Osteoblast (primary cell): ENCODE measurements around the gene IER5L. TPM values are rescaled to one million over a fixed set of nuclear protein-coding genes. Genes with fewer than 3 reads are reported as not detected.

Experiments
- DNase-seq: peaks from one replicate; pipeline ENCODE4 v3.0.0; 2011; ENCODE audit warnings: low spot score, mixed read lengths; ENCODE audit not compliant: insufficient read length; ENCODE audit errors: missing footprints
- H2AFZ ChIP-seq: 2 replicates; pipeline ENCODE4 v1.6.0; 2011; ENCODE audit warnings: mild to moderate bottlenecking, low read length
- H3K27ac ChIP-seq: 2 replicates; pipeline ENCODE4 v1.5.1; 2011; ENCODE audit warnings: mild to moderate bottlenecking, low read depth, low read length, moderate library complexity
- H3K27me3 ChIP-seq: 2 replicates; pipeline ENCODE4 v1.6.0; 2012; ENCODE audit warnings: mild to moderate bottlenecking, control low read depth, inconsistent platforms, low read length, moderate library complexity; ENCODE audit not compliant: insufficient read depth
- H3K36me3 ChIP-seq: 2 replicates; pipeline ENCODE4 v1.5.1; 2011; ENCODE audit warnings: mild to moderate bottlenecking, low read length, control low read depth, moderate library complexity; ENCODE audit not compliant: insufficient read depth
- H3K4me1 ChIP-seq: 2 replicates; pipeline ENCODE4 v1.5.1; 2011; ENCODE audit warnings: mild to moderate bottlenecking, low read length, control low read depth, moderate library complexity; ENCODE audit not compliant: insufficient read depth
- H3K4me2 ChIP-seq: 2 replicates; pipeline ENCODE4 v1.6.0; 2011; ENCODE audit warnings: mild to moderate bottlenecking, low read length; ENCODE audit not compliant: insufficient read depth
- H3K4me3 ChIP-seq: fragments of 200-600 bp; sonication (generic); 3 replicates; pipeline ENCODE4 v1.5.1; 2012; ENCODE audit warnings: mild to moderate bottlenecking, low read length, inconsistent platforms; ENCODE audit not compliant: insufficient read depth
- H3K79me2 ChIP-seq: 2 replicates; pipeline ENCODE4 v1.6.0; 2012; ENCODE audit warnings: mild to moderate bottlenecking, low read length, control low read depth, inconsistent platforms; ENCODE audit not compliant: insufficient read depth
- H3K9me3 ChIP-seq: 2 replicates; pipeline ENCODE4 v1.5.1; 2011; ENCODE audit warnings: low read depth, low read length, control low read depth
- H4K20me1 ChIP-seq: 2 replicates; pipeline ENCODE4 v1.6.0; 2012; ENCODE audit warnings: mild to moderate bottlenecking, low read length, control low read depth; ENCODE audit not compliant: insufficient read depth
- CTCF ChIP-seq: IDR thresholded peaks from 2 replicates; pipeline ENCODE4 v1.5.1; 2011; ENCODE audit warnings: mild to moderate bottlenecking, low read depth, low read length, moderate library complexity; ENCODE audit errors: extremely low read depth
- total RNA-seq: library from RNA; depleted of rRNA; stranded (reverse); fragments of >200 nt; gene quantifications from 2 replicates; pipeline ENCODE4 v1.2.3, GENCODE V29; 2012

IER5L gene
- total RNA-seq, 1 donor, result 86.1 TPM

GRCh38 chr9:129128689-129129088 lies 49.4 kb downstream of the IER5L start:
- Histone ChIP-seq H3K9me3 (no peaks in the 10 kb centered on the region), H3K4me1 (peaks cover 22% of the 10 kb centered on the region), H3K4me3 (no peak overlapping the region), H3K4me2 (no peak overlapping the region), H3K27me3 (no peaks in the 10 kb centered on the region), H2AFZ (no peak overlapping the region), H3K27ac (no peak overlapping the region), H4K20me1 (no peaks in the 10 kb centered on the region), H3K79me2 (peaks cover 5% of the 10 kb centered on the region), H3K36me3 (peaks cover 52% of the 10 kb centered on the region)
- TF ChIP-seq CTCF, result no peak
- DNase-seq, result no peak

- no peak overlapping the region for H3K4me2 ChIP-seq
- no peak for DNase-seq
- no peak for TF ChIP-seq CTCF
Measured at GRCh38 chr9:129126749-129127618, 51.1 kb downstream of the IER5L start.

More at GRCh38 chr9:129126749-129127618, 51.1 kb downstream of the IER5L start:
- Histone ChIP-seq H3K36me3 (peaks cover 50% of the 10 kb centered on the region), H3K4me3 (no peak overlapping the region), H3K4me1 (peaks cover 22% of the 10 kb centered on the region), H3K27me3 (no peaks in the 10 kb centered on the region), H2AFZ (no peak overlapping the region), H3K79me2 (peaks cover 13% of the 10 kb centered on the region), H3K27ac (peak overlapping the region; percentile 28), H3K9me3 (no peaks in the 10 kb centered on the region), H4K20me1 (peaks cover 6% of the 10 kb centered on the region)

Other genes with a start within 250 kb of the IER5L start
- 28.6 and 29.5 TPM in 2 replicates for gene DOLK, start 230.7 kb downstream of the IER5L start, total RNA-seq
- 28.9 and 30.0 TPM in 2 replicates for gene NUP188, start 230.6 kb downstream of the IER5L start, total RNA-seq
- gene SH3GLB2, start 149.9 kb downstream of the IER5L start, total RNA-seq, result 37.3 and 38.6 TPM in 2 replicates
- 21.2 and 22.4 TPM in 2 replicates for gene MIGA2, start 141.6 kb downstream of the IER5L start, total RNA-seq
- gene DOLPP1, start 97.2 kb downstream of the IER5L start, total RNA-seq, result 10.3 and 10.5 TPM in 2 replicates
- gene CRAT, start 67.5 kb downstream of the IER5L start, total RNA-seq, result 64.8 and 79.6 TPM in 2 replicates
- 64.8 and 73.5 TPM in 2 replicates for gene PTPA, start 66.8 kb downstream of the IER5L start, total RNA-seq